ENCODE results near the gene MLLT10.

Gene MLLT10

DNA sequence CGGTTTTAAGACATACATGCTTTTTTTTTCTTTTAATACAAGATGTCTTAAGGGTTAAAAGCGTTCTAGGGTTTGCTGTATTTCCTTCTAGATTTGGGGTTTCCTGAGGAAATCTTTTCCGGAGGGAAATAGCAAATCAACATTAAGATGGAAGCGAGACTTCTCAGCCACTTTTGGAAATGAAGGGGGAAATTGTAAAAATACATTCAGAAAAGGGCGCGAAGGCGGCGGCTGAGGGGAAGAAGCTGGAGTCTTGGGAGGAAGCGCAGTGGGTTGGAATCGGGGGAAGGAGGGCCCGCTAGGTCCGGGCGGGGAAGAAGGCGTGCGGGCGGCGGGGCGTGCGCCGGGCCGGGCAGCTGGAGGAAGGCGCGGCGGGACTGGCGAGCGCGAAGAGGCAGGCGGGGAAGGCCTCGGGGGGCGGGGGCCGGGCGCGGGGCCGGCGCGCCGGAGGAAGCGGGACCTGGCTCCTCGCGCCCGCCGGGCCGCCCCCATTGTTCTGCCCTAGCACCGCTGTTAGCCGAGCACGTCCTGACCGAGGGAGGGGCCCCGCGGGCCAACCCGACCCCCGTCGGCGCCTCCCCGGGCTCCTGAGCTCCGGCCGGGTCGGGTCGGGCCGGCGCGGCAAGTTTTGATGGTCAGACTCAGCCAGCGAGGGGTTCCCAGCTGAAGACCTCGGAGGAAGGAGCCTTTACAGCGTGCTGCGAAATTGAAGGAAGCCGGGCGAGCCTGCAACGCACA is 7.0 kb upstream of the MLLT10 start:
- peak overlapping the region; percentile 85 for H3K9ac ChIP-seq (ENCODE audit: low read length)
- H3K27me3 ChIP-seq (ENCODE audit: control insufficient read depth in 1 of 2, insufficient read depth in 2 of 2, low read length in 2 of 2) = no peaks in the 10 kb centered on the region
- no peaks in the 10 kb centered on the region for H3K9me3 ChIP-seq (ENCODE audit: low read length)
- H3K4me1 ChIP-seq (ENCODE audit: insufficient read depth, low read length) = peaks cover 15% of the 10 kb centered on the region
- H3K27ac ChIP-seq (ENCODE audit: low read depth, low read length) = peak overlapping the region; percentile 100
- H3K36me3 ChIP-seq (ENCODE audit: insufficient read depth, low read length) = no peaks in the 10 kb centered on the region
- peak overlapping the region; percentile 63 to 72 for H3K4me3 ChIP-seq (ENCODE audit: low read depth in 1 of 2, low read length in 2 of 2)

DNA sequence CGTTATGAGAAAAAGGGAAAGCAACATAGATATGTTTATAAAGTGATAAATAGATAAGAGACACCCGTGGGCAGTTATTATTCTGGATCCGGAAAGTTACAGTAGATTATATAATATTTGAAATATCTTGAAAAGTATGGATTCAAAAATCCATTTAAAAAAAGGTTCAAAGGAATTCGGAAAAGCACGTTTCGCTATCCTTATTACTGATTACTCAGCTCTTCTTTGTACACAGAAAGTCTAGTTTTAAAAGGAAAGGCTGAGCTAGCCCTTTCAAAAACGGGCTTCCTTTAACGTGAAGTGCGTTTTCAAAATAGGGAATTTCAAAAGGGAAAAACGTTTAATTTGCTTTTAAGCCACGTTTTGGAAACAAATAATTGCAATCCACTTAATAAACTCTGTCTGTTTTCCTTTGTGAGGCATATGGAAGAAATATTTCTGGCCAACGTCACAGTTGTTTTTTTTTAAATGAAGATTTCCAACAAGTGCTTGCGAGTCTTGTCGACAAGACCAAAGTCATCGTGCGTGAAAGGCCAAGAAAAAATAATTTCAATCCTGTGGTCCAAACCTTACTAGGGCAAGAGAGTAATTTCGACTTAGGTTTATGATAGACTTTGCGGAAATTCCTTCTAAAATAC is 6.3 kb upstream of the MLLT10 start:
- Histone ChIP-seq H3K4me1 (ENCODE audit: insufficient read depth, low read length) (peaks cover 15% of the 10 kb centered on the region), H3K4me3 (ENCODE audit: low read depth in 1 of 2, low read length in 2 of 2) (peak overlapping the region; percentile 57 to 63), H3K27ac (ENCODE audit: low read depth, low read length) (peak overlapping the region; percentile 100), H3K9ac (ENCODE audit: low read length) (peak overlapping the region; percentile 35), H3K9me3 (ENCODE audit: low read length) (no peaks in the 10 kb centered on the region), H3K27me3 (ENCODE audit: control insufficient read depth in 1 of 2, insufficient read depth in 2 of 2, low read length in 2 of 2) (no peaks in the 10 kb centered on the region), H3K36me3 (ENCODE audit: insufficient read depth, low read length) (no peaks in the 10 kb centered on the region)

DNA sequence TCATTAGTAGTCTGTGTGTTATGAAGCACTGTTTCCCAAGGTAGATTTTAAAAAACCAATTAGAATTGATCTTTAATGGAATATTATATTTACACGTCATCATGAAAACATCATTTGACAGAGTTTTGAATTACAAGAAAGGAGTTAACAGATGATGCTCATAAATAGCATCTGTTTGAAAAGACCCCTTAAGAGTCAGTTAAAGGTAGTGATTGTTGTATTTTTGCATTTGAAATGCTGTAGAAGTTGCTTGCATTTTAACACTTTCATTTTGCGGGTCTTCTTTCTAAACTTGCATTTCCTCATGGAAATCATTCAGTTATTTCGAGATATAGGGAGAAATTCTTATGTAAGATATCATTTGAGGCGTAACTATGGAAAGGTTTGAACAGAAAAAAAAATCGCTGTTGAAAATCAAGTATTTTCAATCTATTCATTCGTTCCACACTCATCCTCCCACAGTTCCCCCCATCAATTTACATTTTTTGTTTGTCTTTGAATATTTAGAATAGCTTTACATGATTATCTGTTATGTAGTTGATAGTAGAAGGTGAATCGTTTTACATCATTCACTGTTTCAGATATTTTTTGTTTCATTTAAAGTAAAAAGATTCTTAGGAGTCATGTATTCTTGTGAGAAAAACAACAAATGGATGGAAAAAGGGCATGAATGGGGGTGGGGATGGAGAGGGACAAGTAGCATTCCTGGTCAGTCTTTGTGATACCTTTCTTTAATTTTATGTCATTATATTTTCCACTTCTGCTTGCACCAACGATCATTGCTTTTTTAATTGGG is 5.6 kb upstream of the MLLT10 start:
- Histone ChIP-seq H3K9me3 (ENCODE audit: low read length) (no peaks in the 10 kb centered on the region), H3K27ac (ENCODE audit: low read depth, low read length) (peak overlapping the region; percentile 100), H3K4me3 (ENCODE audit: low read depth in 1 of 2, low read length in 2 of 2) (peak overlapping the region in 1 of 2 donors; percentile 63), H3K4me1 (ENCODE audit: insufficient read depth, low read length) (peaks cover 13% of the 10 kb centered on the region), H3K9ac (ENCODE audit: low read length) (no peak overlapping the region), H3K27me3 (ENCODE audit: control insufficient read depth in 1 of 2, insufficient read depth in 2 of 2, low read length in 2 of 2) (no peaks in the 10 kb centered on the region), H3K36me3 (ENCODE audit: insufficient read depth, low read length) (no peaks in the 10 kb centered on the region)

DNA sequence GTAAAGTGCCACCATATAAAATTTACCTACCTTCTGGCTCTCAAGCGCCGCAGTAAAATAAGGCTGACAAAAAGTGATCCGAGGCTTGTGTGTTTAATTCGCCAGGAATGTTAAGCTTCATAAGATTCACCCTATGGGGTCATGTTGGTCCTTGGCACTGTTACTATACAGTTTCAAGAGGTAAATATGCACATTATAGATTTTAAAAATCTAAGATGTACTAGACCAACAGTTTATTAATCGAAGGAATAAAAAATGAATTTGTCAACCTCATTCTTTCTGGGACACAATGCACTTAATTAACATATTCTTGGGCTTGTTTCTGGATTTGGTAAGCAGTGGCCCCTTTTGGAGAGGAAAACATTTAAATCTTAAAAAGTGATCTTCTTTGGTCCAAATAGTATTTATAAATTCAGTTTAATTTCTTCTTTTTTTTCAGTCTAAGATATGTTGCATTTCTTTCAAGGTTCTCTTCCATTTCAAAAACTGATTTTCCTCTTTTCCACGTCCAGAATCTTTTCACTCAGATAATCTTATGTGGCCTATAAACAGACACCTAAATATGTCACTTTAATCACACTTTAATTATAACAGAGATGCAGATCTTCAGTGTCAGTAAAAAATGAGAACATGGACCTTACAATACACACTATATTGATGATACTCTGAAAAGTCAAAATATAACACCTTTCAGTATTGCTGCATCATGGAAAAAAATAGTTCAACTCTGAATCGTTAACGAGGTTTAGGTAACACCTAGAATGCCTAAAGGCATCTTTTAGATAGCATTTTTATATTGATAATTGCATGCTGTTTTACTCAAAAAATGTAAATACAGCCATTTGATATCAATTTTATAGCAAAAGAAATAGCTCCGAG is 4.8 kb upstream of the MLLT10 start:
- Histone ChIP-seq H3K4me1 (ENCODE audit: insufficient read depth, low read length) (peaks cover 7% of the 10 kb centered on the region), H3K36me3 (ENCODE audit: insufficient read depth, low read length) (no peaks in the 10 kb centered on the region), H3K27me3 (ENCODE audit: control insufficient read depth in 1 of 2, insufficient read depth in 2 of 2, low read length in 2 of 2) (no peaks in the 10 kb centered on the region), H3K27ac (ENCODE audit: low read depth, low read length) (no peak overlapping the region), H3K9ac (ENCODE audit: low read length) (no peak overlapping the region), H3K9me3 (ENCODE audit: low read length) (no peaks in the 10 kb centered on the region), H3K4me3 (ENCODE audit: low read depth in 1 of 2, low read length in 2 of 2) (no peak overlapping the region)

DNA sequence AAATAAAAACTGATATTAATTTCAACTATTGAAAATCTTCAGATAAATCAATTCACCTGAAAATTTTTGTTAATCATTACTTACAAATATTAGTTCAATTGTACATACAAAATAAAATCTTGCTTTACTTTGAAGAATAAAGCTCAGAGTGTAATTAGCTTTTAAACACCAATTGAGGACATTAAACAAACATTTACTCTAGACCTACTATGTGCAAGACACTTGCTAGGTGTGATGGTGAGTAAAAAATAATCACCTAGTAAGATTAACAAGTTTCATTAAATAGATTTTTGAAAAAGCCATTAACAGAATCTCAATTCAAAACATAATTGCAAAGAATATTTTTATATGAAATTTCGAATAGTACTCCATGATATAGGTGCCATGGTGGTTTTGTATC is 3.9 kb upstream of the MLLT10 start:
- Histone ChIP-seq H3K27ac (ENCODE audit: low read depth, low read length) (peak overlapping the region; percentile 42), H3K4me3 (ENCODE audit: low read depth in 1 of 2, low read length in 2 of 2) (no peak overlapping the region), H3K27me3 (ENCODE audit: control insufficient read depth in 1 of 2, insufficient read depth in 2 of 2, low read length in 2 of 2) (no peaks in the 10 kb centered on the region), H3K9me3 (ENCODE audit: low read length) (no peaks in the 10 kb centered on the region), H3K9ac (ENCODE audit: low read length) (no peak overlapping the region), H3K36me3 (ENCODE audit: insufficient read depth, low read length) (no peaks in the 10 kb centered on the region), H3K4me1 (ENCODE audit: insufficient read depth, low read length) (peaks cover 7% of the 10 kb centered on the region)

DNA sequence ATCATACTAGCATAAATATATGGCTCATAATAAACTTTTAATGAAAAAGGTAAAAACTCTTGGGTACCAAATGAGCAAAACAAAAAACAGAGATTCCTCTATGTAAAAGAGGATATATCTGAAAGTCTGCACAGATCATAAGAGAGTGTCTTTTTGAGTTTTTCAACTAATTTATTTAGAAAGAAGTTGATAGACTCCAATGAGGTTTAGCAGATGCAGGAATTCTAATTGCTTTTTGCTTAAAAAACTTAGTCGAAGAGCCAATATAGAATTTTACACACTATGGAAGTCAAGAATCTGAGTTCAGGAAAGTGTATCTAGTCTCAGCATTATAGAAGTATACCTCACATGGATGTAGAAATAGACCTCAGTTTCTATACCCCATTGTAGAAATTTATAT is 3.4 kb upstream of the MLLT10 start:
- no peak overlapping the region for H3K4me3 ChIP-seq (ENCODE audit: low read depth in 1 of 2, low read length in 2 of 2)
- peaks cover 9% of the 10 kb centered on the region for H3K4me1 ChIP-seq (ENCODE audit: insufficient read depth, low read length)
- peak overlapping the region; percentile 42 for H3K27ac ChIP-seq (ENCODE audit: low read depth, low read length)
- no peaks in the 10 kb centered on the region for H3K9me3 ChIP-seq (ENCODE audit: low read length)
- H3K27me3 ChIP-seq (ENCODE audit: control insufficient read depth in 1 of 2, insufficient read depth in 2 of 2, low read length in 2 of 2) = no peaks in the 10 kb centered on the region
- no peaks in the 10 kb centered on the region for H3K36me3 ChIP-seq (ENCODE audit: insufficient read depth, low read length)
- H3K9ac ChIP-seq (ENCODE audit: low read length) = no peak overlapping the region

DNA sequence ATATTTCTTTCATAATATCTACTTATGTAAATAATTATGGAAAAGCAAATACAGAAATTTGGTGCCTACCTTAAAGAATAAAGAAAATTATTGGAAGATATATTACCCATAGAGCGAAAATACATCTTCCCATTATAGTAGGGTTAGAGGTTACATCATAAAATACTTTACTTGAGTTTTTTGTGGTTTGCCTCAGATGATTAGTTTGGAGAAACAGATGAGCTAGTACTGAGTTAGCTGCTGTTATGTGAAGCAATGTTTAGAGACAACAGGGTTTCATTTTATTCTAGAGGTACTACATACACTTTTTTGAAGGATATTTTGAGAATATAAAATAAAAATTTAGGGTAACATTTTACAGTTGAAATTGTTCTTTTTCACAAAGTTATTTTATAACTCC is 2.9 kb upstream of the MLLT10 start:
- Histone ChIP-seq H3K27ac (ENCODE audit: low read depth, low read length) (peak overlapping the region; percentile 41), H3K4me1 (ENCODE audit: insufficient read depth, low read length) (peaks cover 14% of the 10 kb centered on the region), H3K9me3 (ENCODE audit: low read length) (no peaks in the 10 kb centered on the region), H3K27me3 (ENCODE audit: control insufficient read depth in 1 of 2, insufficient read depth in 2 of 2, low read length in 2 of 2) (no peaks in the 10 kb centered on the region), H3K36me3 (ENCODE audit: insufficient read depth, low read length) (no peaks in the 10 kb centered on the region), H3K9ac (ENCODE audit: low read length) (no peak overlapping the region), H3K4me3 (ENCODE audit: low read depth in 1 of 2, low read length in 2 of 2) (no peak overlapping the region)

DNA sequence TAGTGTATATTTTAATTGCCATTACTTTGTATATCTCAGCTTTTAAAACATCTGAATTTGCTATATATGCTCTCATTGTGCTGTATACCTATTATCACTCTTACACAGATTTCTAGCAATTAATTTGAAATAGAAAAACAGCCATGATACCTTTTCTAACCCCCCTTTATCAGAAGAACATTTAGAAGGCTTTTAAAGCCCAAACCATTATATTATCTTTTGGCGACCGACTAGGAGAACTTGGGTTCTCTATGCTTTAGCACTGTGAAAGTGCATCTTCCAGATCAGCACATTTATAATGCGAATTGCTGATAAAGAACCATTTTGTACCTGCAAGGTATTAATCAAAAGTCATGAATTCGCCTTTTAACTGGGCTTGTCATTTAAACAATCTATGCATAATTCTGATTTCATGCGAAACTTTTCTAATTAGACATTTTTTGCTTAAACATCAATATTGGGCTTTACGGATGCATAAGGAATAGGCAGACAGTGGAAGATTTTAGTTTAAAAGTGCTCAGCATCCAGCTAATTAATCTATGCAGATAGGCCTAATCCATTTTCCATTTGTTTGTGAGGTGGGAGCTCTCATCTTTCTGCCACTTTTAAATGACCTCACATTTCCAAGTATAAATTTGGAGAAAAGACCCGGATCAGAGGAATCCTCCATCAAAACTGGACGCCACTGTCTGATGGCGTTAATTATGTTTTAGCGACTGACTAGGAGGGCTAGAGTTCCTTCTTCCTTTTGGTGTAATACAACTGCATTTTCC is 1.2 kb upstream of the MLLT10 start:
- peak overlapping the region; percentile 44 to 75 for H3K4me3 ChIP-seq (ENCODE audit: low read depth in 1 of 2, low read length in 2 of 2)
- H3K36me3 ChIP-seq (ENCODE audit: insufficient read depth, low read length) = no peaks in the 10 kb centered on the region
- no peaks in the 10 kb centered on the region for H3K27me3 ChIP-seq (ENCODE audit: control insufficient read depth in 1 of 2, insufficient read depth in 2 of 2, low read length in 2 of 2)
- peaks cover 14% of the 10 kb centered on the region for H3K4me1 ChIP-seq (ENCODE audit: insufficient read depth, low read length)
- H3K9ac ChIP-seq (ENCODE audit: low read length) = peak overlapping the region; percentile 77
- H3K27ac ChIP-seq (ENCODE audit: low read depth, low read length) = peak overlapping the region; percentile 94
- H3K9me3 ChIP-seq (ENCODE audit: low read length) = no peaks in the 10 kb centered on the region

DNA sequence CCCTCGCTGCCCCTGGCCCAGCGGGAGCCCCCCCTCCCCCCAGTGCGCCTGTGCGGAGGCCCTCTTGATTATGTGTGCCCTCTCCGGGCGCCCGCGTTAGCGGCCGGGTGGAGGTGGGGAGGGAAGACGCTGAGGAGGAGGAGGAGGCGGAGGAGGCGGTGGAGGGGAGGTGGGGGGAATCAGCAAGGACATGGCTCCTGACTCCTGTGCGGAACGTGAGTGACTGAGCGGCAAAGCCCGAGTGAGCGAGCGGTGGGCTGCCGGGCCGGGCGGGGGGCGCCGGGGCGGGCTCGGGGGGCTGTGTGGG is 201 bp downstream of the MLLT10 start:
- Histone ChIP-seq H3K9me3 (ENCODE audit: low read length) (no peaks in the 10 kb centered on the region), H3K4me1 (ENCODE audit: insufficient read depth, low read length) (peaks cover 14% of the 10 kb centered on the region), H3K4me3 (ENCODE audit: low read depth in 1 of 2, low read length in 2 of 2) (peak overlapping the region; percentile 44 to 49), H3K27ac (ENCODE audit: low read depth, low read length) (peak overlapping the region; percentile 63), H3K27me3 (ENCODE audit: control insufficient read depth in 1 of 2, insufficient read depth in 2 of 2, low read length in 2 of 2) (no peaks in the 10 kb centered on the region), H3K9ac (ENCODE audit: low read length) (no peak overlapping the region), H3K36me3 (ENCODE audit: insufficient read depth, low read length) (peaks cover 7% of the 10 kb centered on the region)

DNA sequence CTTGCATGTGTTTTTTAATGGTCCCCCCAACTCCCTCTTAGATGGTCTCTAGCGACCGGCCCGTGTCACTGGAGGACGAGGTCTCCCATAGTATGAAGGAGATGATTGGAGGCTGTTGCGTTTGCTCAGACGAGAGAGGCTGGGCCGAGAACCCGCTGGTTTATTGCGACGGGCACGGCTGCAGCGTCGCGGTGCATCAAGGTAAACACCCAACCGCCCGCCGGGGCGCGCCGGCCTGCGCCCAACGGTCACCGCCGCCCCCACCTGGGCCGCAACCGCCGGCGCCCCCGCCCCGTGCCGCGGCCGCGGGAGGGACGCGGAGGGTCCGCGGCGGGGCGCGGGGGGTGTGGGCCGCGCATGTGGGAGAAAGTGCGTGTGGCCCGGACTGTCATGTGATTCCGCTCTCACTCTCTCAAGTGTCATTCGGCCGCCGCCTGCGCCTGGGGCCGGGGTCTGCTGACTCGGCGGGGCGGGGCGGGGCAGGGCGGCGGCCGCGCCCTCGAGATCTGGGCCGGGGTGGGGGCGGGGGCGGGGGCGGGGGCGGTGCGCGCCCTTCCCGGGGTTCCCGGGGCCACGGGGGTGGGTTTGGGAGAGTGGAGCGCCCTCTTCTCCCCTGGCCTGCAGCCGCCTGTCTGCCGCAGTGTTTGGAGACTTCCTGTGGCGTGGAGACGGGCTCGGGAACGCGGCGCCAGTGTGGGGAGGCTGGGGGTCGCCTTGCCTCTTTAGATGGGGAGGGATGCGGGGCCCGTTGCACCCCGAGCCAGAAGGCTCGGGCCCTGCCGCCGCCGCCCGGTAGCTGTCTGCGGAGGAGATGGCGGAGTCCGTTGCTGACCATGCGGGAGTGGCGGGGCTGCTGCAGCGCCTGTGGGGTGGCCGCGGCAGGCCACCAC is 817 bp downstream of the MLLT10 start:
- H3K4me1 ChIP-seq (ENCODE audit: insufficient read depth, low read length) = peaks cover 14% of the 10 kb centered on the region
- no peaks in the 10 kb centered on the region for H3K9me3 ChIP-seq (ENCODE audit: low read length)
- peak overlapping the region; percentile 78 for H3K27ac ChIP-seq (ENCODE audit: low read depth, low read length)
- H3K4me3 ChIP-seq (ENCODE audit: low read depth in 1 of 2, low read length in 2 of 2) = peak overlapping the region; percentile 44 to 53
- H3K36me3 ChIP-seq (ENCODE audit: insufficient read depth, low read length) = peaks cover 12% of the 10 kb centered on the region
- no peak overlapping the region for H3K9ac ChIP-seq (ENCODE audit: low read length)
- no peaks in the 10 kb centered on the region for H3K27me3 ChIP-seq (ENCODE audit: control insufficient read depth in 1 of 2, insufficient read depth in 2 of 2, low read length in 2 of 2)
